PFSK-1 (cell line): ENCODE results near the gene C17orf107.

Source experiments
- FOXP2 ChIP-seq: optimal IDR thresholded peaks from 2 replicates; pipeline ENCODE3; 2011; ENCODE audit warnings: borderline replicate concordance, control low read depth, inconsistent platforms; ENCODE audit not compliant: insufficient read depth; ENCODE audit errors: extremely low read length, extremely low read depth
- POLR2AphosphoS5 ChIP-seq: IDR thresholded peaks from 2 replicates; pipeline ENCODE4 v1.6.1; 2012; ENCODE audit warnings: low read depth, mild to moderate bottlenecking, control low read depth, low read length, moderate library complexity
- SIN3A ChIP-seq: IDR thresholded peaks from 2 replicates; pipeline ENCODE4 v1.6.1; 2012; ENCODE audit warnings: mild to moderate bottlenecking, low read length, moderate library complexity, borderline replicate concordance; ENCODE audit not compliant: insufficient read depth
- TAF1 ChIP-seq: IDR thresholded peaks from 2 replicates; pipeline ENCODE4 v1.6.1; 2012; ENCODE audit warnings: low read length, control low read depth, borderline replicate concordance; ENCODE audit not compliant: insufficient read depth
- TF ChIP-seq, protein P1 (sequence below), 2 experiments: IDR thresholded peaks; 2 replicates each; pipeline versions ENCODE4 v1.6.1 to v1.8.0; 2011 to 2012; ENCODE audit warnings: low read depth in 2 of 2, low read length in 2 of 2, control low read depth in 1 of 2, inconsistent platforms in 1 of 2, mild to moderate bottlenecking in 1 of 2, moderate library complexity in 1 of 2; ENCODE audit not compliant: insufficient read depth in 1 of 2

The C17orf107 gene

DNA sequence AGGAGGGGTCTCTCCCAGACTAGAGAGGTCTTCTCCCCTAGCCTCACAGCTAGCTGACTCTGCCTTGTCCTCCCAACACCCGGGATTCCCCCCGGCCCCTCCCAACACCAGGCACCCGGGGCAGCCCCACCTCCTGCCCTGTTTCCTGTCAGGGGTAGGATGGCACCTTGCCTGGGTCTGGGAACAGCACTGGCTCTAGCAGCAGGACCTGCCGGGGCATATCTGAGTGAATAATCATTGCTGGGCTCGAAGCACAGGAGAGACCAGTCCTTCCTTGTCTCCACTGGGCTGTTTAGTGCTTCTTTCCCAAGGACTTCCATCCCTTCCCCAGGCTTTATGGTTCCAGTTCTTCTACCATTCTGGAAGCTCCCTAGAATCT, 40.5 kb upstream of the C17orf107 start:
- no peak for TF ChIP-seq FOXP2
- no peak for TF ChIP-seq SIN3A
- no peak for TF ChIP-seq TAF1
- TF ChIP-seq, protein P1, sequence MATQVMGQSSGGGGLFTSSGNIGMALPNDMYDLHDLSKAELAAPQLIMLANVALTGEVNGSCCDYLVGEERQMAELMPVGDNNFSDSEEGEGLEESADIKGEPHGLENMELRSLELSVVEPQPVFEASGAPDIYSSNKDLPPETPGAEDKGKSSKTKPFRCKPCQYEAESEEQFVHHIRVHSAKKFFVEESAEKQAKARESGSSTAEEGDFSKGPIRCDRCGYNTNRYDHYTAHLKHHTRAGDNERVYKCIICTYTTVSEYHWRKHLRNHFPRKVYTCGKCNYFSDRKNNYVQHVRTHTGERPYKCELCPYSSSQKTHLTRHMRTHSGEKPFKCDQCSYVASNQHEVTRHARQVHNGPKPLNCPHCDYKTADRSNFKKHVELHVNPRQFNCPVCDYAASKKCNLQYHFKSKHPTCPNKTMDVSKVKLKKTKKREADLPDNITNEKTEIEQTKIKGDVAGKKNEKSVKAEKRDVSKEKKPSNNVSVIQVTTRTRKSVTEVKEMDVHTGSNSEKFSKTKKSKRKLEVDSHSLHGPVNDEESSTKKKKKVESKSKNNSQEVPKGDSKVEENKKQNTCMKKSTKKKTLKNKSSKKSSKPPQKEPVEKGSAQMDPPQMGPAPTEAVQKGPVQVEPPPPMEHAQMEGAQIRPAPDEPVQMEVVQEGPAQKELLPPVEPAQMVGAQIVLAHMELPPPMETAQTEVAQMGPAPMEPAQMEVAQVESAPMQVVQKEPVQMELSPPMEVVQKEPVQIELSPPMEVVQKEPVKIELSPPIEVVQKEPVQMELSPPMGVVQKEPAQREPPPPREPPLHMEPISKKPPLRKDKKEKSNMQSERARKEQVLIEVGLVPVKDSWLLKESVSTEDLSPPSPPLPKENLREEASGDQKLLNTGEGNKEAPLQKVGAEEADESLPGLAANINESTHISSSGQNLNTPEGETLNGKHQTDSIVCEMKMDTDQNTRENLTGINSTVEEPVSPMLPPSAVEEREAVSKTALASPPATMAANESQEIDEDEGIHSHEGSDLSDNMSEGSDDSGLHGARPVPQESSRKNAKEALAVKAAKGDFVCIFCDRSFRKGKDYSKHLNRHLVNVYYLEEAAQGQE (IDR thresholded peaks at IDR 0.05; ENCODE audit: insufficient read depth in 1 of 2, low read depth in 2 of 2, low read length in 2 of 2), result no peak
- no peak for TF ChIP-seq POLR2AphosphoS5

DNA sequence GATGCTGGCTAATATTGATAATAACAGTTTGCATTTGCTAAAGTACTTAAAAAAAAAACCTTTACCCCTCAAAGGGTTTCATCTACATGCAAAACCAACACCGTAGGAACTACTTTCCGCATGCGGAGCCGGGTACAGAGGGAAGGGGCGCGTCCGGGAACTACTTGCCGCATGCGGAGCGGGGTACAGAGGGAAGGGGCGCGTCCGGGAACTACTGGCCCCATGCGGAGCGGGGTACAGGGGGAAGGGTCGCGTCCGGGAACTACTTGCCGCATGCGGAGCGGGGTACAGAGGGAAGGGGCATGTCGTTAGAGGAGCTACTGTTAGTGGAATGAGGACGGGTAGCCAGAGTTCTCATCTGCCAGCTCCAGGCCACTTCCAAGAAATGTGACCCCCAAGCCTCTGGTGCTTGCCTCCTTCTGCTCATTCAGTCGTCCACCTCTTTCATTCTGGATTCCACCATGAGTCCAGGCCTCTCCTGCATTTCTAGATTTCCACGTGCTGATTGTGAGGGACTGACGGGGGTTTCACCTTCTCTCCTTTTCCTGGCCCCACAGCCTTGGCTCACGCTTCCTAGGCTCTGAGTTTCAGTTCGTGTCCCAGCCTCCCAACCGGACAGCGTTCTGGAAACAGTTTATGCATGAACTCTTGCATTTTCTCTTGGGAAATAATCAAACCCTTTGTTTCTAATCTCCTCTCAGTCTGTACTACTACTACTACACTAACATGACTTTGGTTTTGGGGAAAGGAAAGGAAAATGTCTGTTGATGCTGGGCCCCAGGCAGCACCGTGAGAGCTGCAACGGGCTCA, 39.3 kb upstream of the C17orf107 start:
- TF ChIP-seq, protein P1 (IDR thresholded peaks at IDR 0.05; ENCODE audit: insufficient read depth in 1 of 2, low read depth in 2 of 2, low read length in 2 of 2), result no peak
- TF ChIP-seq TAF1 (no peak), FOXP2 (no peak), SIN3A (no peak), POLR2AphosphoS5 (no peak)

DNA sequence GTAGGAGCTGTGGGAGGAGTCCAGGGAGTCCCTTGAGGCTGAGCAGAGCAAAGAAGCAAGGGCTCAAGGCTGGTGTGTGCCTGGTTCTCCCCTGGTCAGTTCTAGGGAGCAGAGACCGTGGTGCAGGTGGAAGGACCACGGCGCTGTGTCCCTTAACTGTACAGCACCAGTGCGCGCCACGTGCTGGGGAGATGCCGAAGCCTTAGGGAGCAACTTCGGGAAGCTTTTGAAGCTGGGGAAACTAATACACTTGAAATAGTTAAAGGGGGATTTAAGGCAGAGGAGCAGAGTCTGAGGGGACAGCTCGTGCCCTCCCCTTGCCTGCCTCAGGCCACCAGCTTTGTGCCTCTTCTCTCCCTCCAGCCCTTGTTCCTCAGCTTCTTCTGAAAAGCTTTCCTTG, 38.7 kb upstream of the C17orf107 start:
- TF ChIP-seq, protein P1 (IDR thresholded peaks at IDR 0.05; ENCODE audit: insufficient read depth in 1 of 2, low read depth in 2 of 2, low read length in 2 of 2), result no peak
- TF ChIP-seq POLR2AphosphoS5 (no peak), FOXP2 (no peak), TAF1 (no peak), SIN3A (no peak)

DNA sequence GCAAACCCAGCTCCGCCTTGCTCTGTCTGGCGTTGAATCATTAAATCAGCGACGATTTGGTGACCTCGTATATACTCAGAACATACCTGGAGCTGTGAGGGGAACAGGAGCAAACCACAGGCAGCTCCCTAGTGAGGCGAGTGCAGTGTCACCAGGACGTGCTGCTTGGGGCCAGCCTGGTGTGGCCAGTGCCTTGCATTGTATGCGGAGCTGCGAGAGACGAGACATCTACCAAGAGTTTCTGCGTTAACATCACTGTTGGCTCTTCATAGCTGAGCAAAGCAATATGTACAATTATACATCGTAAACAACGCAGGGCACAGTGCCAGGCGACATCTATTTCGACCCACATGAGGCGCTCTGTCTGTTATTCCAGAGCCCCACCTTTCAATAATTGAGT, 38.3 kb upstream of the C17orf107 start:
- TF ChIP-seq SIN3A (no peak), FOXP2 (no peak), POLR2AphosphoS5 (no peak), TAF1 (no peak)
- TF ChIP-seq, protein P1 (IDR thresholded peaks at IDR 0.05; ENCODE audit: insufficient read depth in 1 of 2, low read depth in 2 of 2, low read length in 2 of 2), result no peak

DNA sequence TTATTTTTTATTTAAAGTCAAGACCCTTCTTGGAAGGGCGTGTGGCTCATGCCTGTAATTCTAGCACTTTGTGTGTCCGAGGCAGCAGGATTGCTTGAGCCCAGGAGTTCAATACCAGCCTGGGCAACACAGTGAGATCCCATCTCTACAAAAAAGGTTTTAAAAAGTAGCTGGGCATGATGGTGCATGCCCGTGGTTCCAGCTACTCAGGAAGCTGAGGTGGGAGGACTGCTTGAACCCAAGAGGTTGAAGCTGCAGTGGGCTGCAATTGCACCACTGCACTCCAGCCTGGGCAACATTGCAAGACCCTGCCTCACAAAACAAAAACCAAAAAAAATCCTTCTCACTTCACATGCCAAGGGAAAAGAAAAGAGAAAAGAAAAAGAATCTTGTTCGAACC, 36.6 kb upstream of the C17orf107 start:
- TF ChIP-seq, protein P1 (IDR thresholded peaks at IDR 0.05; ENCODE audit: insufficient read depth in 1 of 2, low read depth in 2 of 2, low read length in 2 of 2), result no peak
- TF ChIP-seq SIN3A (no peak), FOXP2 (no peak), TAF1 (no peak), POLR2AphosphoS5 (no peak)
